Kidney epithelial cell (primary cell): ENCODE measurements around the gene NDUFV3. TPM values are rescaled to one million over a fixed set of nuclear protein-coding genes. Genes with fewer than 3 reads are reported as not detected.

Experiments used
- DNase-seq: peaks from one replicate; pipeline ENCODE4 v3.0.0-alpha.2; 2010; ENCODE audit warnings: low read depth
- H3K27me3 ChIP-seq: 2 replicates; pipeline ENCODE4 v1.6.0; 2011; ENCODE audit warnings: low read length; ENCODE audit not compliant: control insufficient read depth, insufficient read depth
- H3K36me3 ChIP-seq: 2 replicates; pipeline ENCODE4 v1.5.1; 2011; ENCODE audit warnings: low read length; ENCODE audit not compliant: control insufficient read depth, insufficient read depth
- H3K4me3 ChIP-seq: 2 replicates; pipeline ENCODE4 v1.5.1; 2011; ENCODE audit warnings: low read depth, mild to moderate bottlenecking, control low read depth, low read length
- total RNA-seq: library from RNA; depleted of rRNA; stranded (reverse); fragments of >200 nt; gene quantifications from 2 replicates; pipeline ENCODE4 v1.2.3, GENCODE V29; 2015
- TF ChIP-seq, protein P1 (sequence below): IDR thresholded peaks from 2 replicates; pipeline ENCODE4 v1.5.1; 2011; ENCODE audit warnings: mild to moderate bottlenecking, moderate library complexity, low read length, control low read depth, inconsistent platforms; ENCODE audit not compliant: insufficient read depth, poor library complexity, severe bottlenecking

Gene NDUFV3
- 31.6 and 32.8 TPM in 2 replicates for total RNA-seq

DNA sequence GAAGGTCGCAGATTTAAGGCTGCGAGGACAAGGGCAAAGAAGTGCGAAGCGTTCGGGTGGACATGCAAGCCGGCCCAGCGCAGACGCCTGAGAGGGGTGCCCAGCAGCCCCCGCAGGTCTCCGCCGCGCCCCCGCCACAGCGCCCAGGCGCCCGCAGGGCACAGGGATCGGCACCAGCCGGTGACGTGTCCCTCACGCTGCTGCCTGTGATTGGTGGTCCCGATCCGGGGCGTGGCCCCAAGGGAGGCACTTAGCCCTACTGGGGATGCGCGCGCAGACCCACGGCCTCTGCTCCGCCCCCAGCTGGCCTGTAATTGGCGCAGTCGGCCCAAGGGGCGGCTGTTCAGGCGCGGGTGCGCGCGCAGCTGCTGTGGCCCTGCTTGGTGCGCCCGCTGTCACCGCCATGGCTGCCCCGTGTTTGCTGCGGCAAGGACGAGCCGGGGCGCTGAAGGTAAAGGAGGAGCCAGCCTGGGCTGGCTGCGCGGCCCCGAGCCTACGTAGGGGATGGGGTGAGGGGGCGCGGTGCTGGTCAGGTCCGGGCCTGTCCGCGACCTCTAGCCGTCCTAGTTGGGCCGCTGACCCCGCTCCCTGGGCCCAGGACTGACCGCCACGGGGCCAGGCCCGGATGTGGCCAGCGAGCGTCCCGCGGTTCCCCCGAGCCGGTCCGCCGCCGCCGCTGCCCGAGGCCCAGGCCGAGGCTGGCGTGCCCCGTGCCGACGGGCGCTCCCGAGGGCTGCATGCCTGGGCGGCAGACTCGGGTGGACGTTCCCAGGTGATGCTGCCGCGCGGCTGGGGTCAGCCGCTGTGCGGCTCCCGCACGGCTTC is at the start of gene NDUFV3:
Gene NDUFV3 (plus strand): TSS at position 379 of the 825 bp plus-strand sequence. CDS start 25 bp downstream, at position 404.
- H3K4me3 ChIP-seq, result peak within 1 kb of the TSS; percentile 95
- DNase-seq, result peak; percentile 85
- TF ChIP-seq, protein P1, sequence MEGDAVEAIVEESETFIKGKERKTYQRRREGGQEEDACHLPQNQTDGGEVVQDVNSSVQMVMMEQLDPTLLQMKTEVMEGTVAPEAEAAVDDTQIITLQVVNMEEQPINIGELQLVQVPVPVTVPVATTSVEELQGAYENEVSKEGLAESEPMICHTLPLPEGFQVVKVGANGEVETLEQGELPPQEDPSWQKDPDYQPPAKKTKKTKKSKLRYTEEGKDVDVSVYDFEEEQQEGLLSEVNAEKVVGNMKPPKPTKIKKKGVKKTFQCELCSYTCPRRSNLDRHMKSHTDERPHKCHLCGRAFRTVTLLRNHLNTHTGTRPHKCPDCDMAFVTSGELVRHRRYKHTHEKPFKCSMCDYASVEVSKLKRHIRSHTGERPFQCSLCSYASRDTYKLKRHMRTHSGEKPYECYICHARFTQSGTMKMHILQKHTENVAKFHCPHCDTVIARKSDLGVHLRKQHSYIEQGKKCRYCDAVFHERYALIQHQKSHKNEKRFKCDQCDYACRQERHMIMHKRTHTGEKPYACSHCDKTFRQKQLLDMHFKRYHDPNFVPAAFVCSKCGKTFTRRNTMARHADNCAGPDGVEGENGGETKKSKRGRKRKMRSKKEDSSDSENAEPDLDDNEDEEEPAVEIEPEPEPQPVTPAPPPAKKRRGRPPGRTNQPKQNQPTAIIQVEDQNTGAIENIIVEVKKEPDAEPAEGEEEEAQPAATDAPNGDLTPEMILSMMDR, result no peak
- no peaks in the 10 kb centered on the region for H3K36me3 ChIP-seq
- no peaks in the 10 kb centered on the region for H3K27me3 ChIP-seq

- TF ChIP-seq, protein P1, result no peak
- peaks cover 4% of the 10 kb centered on the region for H3K36me3 ChIP-seq
These were observed 48.5 kb upstream of the NDUFV3 start for GRCh38 chr21:42844411-42845113.

GRCh38 chr21:42845296-42845965 is 47.7 kb upstream of the NDUFV3 start:
- H3K4me3 ChIP-seq, result no peak overlapping the region
- peaks cover 5% of the 10 kb centered on the region for H3K36me3 ChIP-seq
- DNase-seq, result no peak

More at GRCh38 chr21:42844411-42845113, 48.5 kb upstream of the NDUFV3 start:
- no peak for DNase-seq
- H3K4me3 ChIP-seq, result no peak overlapping the region
- no peaks in the 10 kb centered on the region for H3K27me3 ChIP-seq

DNA sequence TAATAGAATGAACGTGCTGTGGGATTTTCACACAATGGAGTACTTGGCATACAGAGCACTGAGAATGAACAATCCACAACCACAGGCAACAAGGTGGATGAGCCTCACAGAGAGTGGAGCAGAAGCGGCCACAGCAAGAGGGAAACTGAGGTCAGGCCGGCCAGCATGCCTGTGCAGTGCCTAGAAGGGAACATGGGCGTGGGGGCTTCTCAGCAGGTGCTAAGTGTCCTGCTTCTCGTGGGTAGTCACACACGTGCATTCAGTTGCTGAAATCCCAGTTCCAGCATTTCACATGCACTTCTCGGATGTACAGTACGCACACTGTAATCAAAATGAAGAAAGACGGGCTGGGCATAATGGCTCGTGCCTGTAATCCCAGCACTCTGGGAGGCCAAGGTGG is 46.9 kb upstream of the NDUFV3 start:
- no peak for DNase-seq
- no peak overlapping the region for H3K4me3 ChIP-seq
- TF ChIP-seq, protein P1, result no peak
- H3K27me3 ChIP-seq, result no peaks in the 10 kb centered on the region
- peaks cover 3% of the 10 kb centered on the region for H3K36me3 ChIP-seq

More at GRCh38 chr21:42845296-42845965, 47.7 kb upstream of the NDUFV3 start:
- TF ChIP-seq, protein P1, result no peak
- H3K27me3 ChIP-seq, result no peaks in the 10 kb centered on the region

- H3K36me3 ChIP-seq, result peaks cover 6% of the 10 kb centered on the region
- H3K4me3 ChIP-seq, result no peak overlapping the region
- no peak for DNase-seq
These were observed 45.9 kb upstream of the NDUFV3 start for GRCh38 chr21:42847051-42847707.

More at GRCh38 chr21:42847051-42847707, 45.9 kb upstream of the NDUFV3 start:
- no peaks in the 10 kb centered on the region for H3K27me3 ChIP-seq
- TF ChIP-seq, protein P1, result no peak
